GM19099 (cell line): ENCODE data around the gene RBMS1.

Experiments used
- POLR2A ChIP-seq: IDR thresholded peaks from 3 replicates; pipeline ENCODE4 v1.6.1; 2011; ENCODE audit warnings: low read depth; ENCODE audit not compliant: insufficient read length; ENCODE audit errors: extremely low read depth

The RBMS1 gene

DNA sequence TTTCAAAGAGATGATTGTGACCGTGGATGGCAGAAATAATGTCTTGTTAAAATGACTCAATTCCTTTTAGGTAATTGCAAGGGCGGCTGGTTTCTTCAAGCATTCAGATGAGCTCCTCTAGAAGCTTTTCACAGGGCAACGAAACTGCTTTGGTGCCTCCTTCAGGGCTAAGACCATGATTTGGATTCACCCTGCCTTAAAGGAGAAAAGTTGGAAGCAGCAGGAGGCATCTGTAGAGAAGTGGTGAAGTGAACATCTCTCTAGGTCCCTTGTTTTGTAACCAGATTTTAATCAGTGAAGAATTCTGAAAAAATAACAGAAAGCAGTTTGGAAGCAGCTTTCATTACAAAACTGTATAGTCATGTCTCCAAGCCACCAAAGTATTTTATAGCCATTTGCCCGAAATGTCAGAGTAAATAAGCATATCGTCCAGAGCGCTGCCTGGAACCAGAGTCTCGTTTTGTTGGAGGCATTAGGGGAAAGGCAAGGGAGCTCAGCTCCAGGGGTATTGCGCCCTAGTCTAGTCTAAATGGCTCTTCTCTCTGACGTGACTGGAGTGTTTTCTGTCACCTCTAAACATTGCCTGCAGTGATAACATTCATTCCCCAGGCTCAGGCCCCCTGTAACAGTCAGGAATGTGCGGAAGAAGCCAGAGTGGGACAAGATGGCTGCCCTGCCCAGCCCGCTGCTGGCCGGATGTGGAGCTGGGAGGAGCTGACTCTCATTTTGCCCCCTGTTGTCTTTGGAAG, 235.7 kb downstream of the RBMS1 start:
- no peak for TF ChIP-seq POLR2A

DNA sequence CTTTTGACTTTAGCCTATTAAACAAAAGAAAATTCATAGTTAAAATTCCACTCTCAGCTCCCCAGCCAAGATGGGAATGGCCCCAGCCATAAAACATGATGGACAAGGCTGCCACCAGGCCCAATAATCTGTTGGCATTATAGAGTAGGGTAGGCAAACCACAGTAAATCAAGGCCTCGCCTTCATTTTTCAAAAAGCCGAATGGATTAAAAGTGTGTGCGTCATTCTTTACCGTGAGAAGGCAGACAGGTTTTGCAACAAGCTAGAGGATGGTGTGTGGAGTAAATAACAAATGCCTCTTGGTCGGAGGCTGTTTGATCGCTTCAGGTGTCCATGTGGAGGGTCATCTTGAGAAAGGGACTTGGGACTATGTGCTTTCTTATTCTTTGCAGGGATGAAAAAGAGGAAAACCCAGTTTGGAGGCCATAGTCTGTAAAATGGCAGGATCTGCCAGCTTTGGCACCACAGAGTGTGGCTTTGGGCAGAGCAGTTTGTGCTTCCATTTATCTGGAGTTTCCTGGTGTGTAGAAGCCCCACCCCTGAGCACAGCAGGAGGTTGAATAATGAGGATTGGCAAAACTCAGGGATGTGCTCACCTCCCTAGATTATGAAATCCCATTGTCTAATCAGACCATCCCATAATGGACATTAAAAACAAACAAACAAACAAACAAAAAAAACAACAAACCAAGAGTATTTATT, 236.4 kb downstream of the RBMS1 start:
- no peak for TF ChIP-seq POLR2A

GRCh38 chr2:160256507-160256906, 237.1 kb downstream of the RBMS1 start:
- no peak for TF ChIP-seq POLR2A

- TF ChIP-seq POLR2A, result no peak
Measured at GRCh38 chr2:160255408-160255807, 238.2 kb downstream of the RBMS1 start.

DNA sequence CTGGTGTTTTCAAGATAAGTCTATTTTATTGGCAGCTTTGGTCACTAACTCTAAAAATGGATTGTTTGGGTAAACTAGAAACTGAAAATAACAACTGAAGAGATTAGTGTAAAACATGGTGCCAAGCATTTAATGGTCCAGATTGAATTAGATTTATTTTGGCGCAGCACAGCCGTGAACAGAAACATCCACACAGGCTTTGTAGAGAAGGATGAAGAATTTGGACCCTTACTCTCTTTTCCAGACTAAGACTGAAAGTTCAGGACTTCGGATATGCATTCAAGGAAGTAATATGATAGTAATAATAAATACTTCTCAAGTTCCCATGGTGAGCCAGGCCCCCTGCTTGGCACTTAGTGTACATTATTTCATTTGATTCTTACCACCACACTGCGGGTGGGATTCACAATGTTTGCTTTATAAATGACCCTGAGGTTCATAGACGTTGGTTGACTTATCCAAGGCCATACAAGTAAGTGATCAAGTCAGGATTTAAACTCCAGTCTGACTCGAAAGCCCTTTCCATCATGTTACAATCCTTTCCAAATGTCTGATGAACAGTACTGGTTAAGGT, 239.3 kb downstream of the RBMS1 start:
- TF ChIP-seq POLR2A, result no peak

DNA sequence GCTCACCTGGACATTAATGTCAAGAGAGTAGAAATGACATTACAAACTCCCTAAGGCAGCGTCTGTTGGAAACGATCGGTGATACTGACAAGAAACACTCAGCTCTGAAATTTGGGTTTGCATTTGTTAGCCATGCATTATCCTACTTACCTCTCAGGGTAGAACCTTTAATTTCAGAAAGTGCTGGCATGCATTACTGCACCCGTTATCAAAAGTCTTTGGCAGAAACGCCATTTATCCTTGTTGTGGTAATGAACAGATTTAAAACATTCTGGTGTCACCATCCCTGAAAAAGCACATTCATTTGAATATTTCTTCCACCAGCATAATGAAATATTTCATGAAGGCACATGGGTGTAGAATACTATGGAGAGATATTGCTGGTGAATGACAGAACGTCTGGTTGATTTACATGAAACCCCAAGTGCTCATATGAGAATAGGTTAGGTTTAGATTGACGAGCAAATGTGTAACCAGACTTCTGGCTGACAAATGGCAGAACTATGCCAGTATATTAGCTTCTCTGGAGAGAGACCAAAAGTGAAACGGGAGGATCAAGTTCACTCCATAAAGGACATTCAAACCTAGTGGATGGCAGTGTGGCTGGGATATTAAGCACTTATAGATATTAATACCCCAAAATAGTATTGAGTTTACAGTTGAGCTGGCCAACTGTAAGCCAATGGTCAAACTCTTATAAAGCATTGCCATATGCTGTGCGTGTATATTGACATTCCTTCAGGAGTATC, 240.0 kb downstream of the RBMS1 start:
- no peak for TF ChIP-seq POLR2A

- no peak for TF ChIP-seq POLR2A
Measured at GRCh38 chr2:160252900-160253299, 240.7 kb downstream of the RBMS1 start.

DNA sequence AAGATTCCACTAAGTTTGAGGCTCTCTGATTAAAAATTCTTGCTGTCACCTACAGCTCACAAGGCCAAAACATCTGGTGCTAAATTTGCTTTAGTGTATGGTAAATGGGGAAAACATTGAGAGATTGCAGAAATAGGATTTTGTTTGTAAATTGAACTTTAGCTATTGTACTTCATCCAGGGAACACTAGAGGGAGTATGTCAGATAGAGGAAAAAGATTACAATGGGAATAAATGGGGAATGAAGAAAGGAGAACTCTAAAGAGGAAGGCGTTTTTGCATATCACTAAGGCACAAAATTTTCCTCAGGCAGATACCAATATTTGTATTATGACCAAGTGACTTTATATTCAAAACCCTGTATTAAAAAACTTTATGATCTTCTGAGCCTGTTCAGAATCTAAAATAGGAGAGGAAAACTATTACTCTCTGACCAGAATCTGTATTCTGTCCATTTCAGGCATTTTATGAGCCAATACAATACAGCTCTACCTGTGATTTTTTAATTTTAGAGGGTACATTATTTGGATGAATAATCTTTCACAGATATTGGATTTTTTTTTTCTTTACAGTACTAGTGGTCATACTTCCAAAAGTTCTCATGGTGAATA, 241.2 kb downstream of the RBMS1 start:
- TF ChIP-seq POLR2A, result no peak

- no peak for TF ChIP-seq POLR2A
Measured at GRCh38 chr2:160251569-160251968, 242.0 kb downstream of the RBMS1 start.

DNA sequence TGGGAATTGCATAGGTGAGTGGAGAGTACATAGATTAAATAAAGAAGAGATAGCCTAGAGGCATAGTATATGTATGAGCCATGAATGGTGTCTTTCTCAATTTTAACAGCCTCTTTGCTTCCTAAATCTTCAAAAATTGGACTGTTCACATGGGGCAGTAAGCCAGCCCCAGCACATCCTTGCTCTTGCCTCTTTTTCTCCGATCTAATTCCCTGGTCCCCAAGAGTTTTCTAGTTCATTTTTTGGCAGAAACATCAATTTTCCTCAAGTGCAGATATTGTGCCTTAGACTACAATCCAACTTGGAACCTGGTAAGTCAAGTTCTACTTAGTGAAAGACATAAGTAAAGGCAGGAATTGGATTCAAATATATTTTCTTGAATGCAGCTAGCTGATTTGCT, 243.7 kb downstream of the RBMS1 start:
- no peak for TF ChIP-seq POLR2A

DNA sequence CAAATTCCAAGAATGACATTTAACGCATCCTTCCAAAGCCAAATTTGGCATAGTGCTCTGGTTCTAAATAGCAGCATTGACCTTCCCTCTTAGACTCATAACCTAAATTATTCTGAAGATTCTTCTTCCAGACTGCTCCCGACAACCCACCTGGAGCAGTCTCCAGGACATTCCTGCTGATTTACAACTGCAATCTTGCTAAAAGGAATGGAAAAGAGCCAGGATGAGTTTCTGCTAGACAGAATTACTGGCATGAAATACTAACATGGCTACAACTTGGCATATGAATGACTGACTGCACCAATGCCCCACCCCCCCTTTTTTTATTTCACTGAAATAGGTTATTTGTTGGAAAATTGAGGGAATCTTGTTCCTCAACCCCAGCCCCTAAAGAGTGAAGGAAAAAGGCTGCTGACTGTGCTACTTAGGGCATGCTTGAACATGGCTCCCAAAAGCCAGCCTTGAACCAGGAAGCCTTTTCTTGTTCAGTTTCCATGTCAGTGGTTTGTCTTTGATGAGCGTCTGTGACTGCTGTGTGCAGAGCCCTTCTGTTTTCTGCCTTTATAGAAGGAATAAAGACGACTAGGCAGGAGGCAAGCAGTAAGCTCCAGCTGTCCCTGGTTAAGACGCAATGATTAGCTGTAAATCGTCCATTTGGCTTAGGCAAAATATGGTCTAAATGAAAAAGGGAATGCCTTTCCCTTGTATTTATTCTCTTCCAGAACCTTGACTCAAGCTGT, 246.1 kb downstream of the RBMS1 start:
- TF ChIP-seq POLR2A, result no peak

DNA sequence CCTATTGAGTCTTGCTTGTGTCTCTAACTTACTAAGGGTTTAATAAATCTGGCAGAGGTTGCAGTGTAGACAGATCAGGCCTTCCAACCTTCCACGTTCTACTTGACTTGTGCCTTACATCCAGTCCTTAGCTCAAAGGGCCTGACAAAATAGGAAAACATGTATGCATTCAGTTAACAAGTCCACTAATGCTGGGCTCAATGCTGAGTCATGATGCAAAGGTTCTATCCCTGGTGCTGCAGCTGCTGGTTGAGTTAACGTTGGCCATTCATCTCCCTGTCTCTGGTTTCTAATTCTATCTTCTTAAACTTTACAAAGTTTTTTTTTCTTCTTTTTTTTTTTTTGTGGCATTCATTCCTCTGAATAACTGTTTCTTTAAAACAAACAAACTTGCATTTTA, 247.3 kb downstream of the RBMS1 start:
- no peak for TF ChIP-seq POLR2A

GRCh38 chr2:160245614-160246155, 247.9 kb downstream of the RBMS1 start:
- no peak for TF ChIP-seq POLR2A

GRCh38 chr2:160242893-160243564, 250.6 kb downstream of the RBMS1 start:
- no peak for TF ChIP-seq POLR2A
